Endodermal cell (in vitro differentiated cells): ENCODE data around the gene JMJD6. TPM values are rescaled to one million over a fixed set of nuclear protein-coding genes. Genes with fewer than 3 reads are reported as not detected.

Source experiments
- DNase-seq: peaks from one replicate; pipeline ENCODE4 v3.0.0-alpha.2; 2017
- H3K27ac ChIP-seq: 2 replicates; pipeline ENCODE4 v1.5.1; 2013; ENCODE audit warnings: mild to moderate bottlenecking, low read depth, low read length, moderate library complexity
- H3K27me3 ChIP-seq: 2 replicates; pipeline ENCODE4 v1.6.1; 2013; ENCODE audit warnings: mild to moderate bottlenecking, low read length, moderate library complexity; ENCODE audit not compliant: insufficient read depth, control insufficient read depth, poor library complexity, severe bottlenecking
- H3K36me3 ChIP-seq: 2 replicates; pipeline ENCODE4 v1.7.0; 2013; ENCODE audit warnings: mild to moderate bottlenecking, low read length, moderate library complexity; ENCODE audit not compliant: control insufficient read depth, insufficient read depth
- H3K4me1 ChIP-seq: one replicate; pipeline ENCODE4 v1.7.0; 2013; ENCODE audit warnings: low read length; ENCODE audit not compliant: control insufficient read depth, insufficient read depth
- H3K4me3 ChIP-seq: 2 replicates; pipeline ENCODE4 v1.5.1; 2013; ENCODE audit warnings: mild to moderate bottlenecking, low read length, moderate library complexity
- H3K9ac ChIP-seq: 2 replicates; pipeline ENCODE4 v1.6.1; 2013; ENCODE audit warnings: mild to moderate bottlenecking, low read length, moderate library complexity; ENCODE audit not compliant: poor library complexity, severe bottlenecking; ENCODE audit errors: extremely low read depth
- H3K9me3 ChIP-seq: 2 replicates; pipeline ENCODE4 v1.6.1; 2013; ENCODE audit warnings: mild to moderate bottlenecking, low read length, moderate library complexity; ENCODE audit not compliant: control insufficient read depth
- H3K27ac Mint-ChIP-seq: 2 replicates; pipeline ENCODE4 v1.8.0; 2020; ENCODE audit warnings: mixed read lengths
- H3K27me3 Mint-ChIP-seq: 2 replicates; pipeline ENCODE4 v1.8.0; 2021; ENCODE audit warnings: mild to moderate bottlenecking, mixed read lengths; ENCODE audit not compliant: insufficient read depth
- H3K36me3 Mint-ChIP-seq: 2 replicates; pipeline ENCODE4 v1.8.0; 2020; ENCODE audit warnings: low read depth, mixed read lengths
- H3K4me1 Mint-ChIP-seq: 2 replicates; pipeline ENCODE4 v1.8.0; 2020; ENCODE audit warnings: mixed read lengths
- H3K4me3 Mint-ChIP-seq: 2 replicates; pipeline ENCODE4 v1.8.0; 2020; ENCODE audit warnings: mild to moderate bottlenecking, moderate library complexity, mixed read lengths
- H3K9me3 Mint-ChIP-seq: 2 replicates; pipeline ENCODE4 v1.8.0; 2020; ENCODE audit warnings: mild to moderate bottlenecking, mixed read lengths
- WGBS, 2 experiments: methylation state at CpG; one replicate each; pipeline versions ENCODE4 v1.1.5 to v1.1.7; 2013; ENCODE audit warnings: missing lambda C conversion rate in 2 of 2, mixed read lengths in 1 of 2; ENCODE audit not compliant: insufficient coverage in 1 of 2, insufficient read length in 1 of 2; 5-methylcytosine and 5-hydroxymethylcytosine counted together
- total RNA-seq, 2 donors: library from RNA; stranded (reverse); fragmentation: NEBNext Ultra II Directional in 1 of 2; extraction: Animal tissue kit (Norgen Biotek cat#: 25700) in 1 of 2; gene quantifications; 2 replicates in 1 of 2; 3 replicates in 1 of 2; pipeline ENCODE4 v1.2.1, GENCODE V29; 2021
- TF ChIP-seq, protein P1 (sequence below): fragments of 200-600 bp; sonication (generic); conservative IDR thresholded peaks from 2 replicates; pipeline ENCODE4 v1.5.0; 2021; ENCODE audit warnings: antibody characterized with exemption, mild to moderate bottlenecking

Gene JMJD6
- total RNA-seq, 2 donors from 2014 or later: 17.0 to 20.3 TPM

DNA sequence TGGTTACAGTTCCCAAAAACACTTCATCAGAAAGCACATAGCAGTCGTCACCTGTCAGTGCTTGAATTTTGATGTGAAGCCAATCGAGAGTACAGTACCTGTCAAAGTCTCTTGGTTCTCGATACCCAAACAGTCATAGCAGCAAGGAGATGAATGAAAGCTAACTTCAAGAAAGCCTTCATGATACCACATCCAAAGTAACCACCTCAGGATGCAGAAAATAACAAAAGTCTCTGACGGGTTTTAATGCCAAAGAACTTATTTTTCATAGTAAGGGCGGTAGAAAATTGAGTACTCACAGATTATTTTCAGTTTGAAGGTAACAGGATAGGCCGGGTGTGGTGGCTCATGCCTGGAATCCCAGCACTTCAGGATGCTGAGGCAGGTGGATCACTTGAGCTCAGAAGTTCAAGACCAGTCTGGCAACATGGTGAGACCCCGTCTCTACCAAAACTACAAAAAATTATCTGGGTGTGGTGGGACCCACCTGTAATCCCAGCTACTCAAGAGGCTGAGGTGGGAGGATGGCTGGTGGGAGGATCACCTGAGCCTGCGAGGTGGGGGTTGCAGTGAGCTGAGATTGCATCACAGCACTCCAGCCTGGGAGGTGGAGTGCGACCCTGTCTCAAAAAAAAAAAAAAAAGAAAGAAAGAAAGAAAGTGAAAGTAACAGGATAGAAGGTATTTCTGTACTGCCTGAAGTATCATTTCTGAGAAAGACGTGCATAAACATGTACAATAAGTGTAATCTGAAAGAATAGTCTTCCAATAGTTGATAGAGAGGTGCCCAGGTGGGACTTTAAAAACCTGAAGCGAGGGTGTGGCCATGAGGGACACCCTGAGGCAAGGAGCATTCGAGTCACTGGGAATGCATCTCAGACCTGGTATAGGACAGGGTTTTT lies 26.9 kb upstream of the JMJD6 start:
- H3K27ac Mint-ChIP-seq: no peak overlapping the region
- peaks cover 52% of the 10 kb centered on the region for H3K36me3 Mint-ChIP-seq
- no peak for DNase-seq
- Histone ChIP-seq H3K4me3 (no peak overlapping the region), H3K27ac (no peak overlapping the region), H3K9ac (no peak overlapping the region), H3K27me3 (no peaks in the 10 kb centered on the region), H3K4me1 (no peaks in the 10 kb centered on the region), H3K36me3 (peaks cover 51% of the 10 kb centered on the region), H3K9me3 (peaks cover 1% of the 10 kb centered on the region)
- WGBS, 2 experiments: 93 to 95% methylated on average over 9 to 12 of the region's 12 CpGs
- peaks cover 3% of the 10 kb centered on the region for H3K9me3 Mint-ChIP-seq
- no peak overlapping the region for H3K4me3 Mint-ChIP-seq
- TF ChIP-seq, protein P1, sequence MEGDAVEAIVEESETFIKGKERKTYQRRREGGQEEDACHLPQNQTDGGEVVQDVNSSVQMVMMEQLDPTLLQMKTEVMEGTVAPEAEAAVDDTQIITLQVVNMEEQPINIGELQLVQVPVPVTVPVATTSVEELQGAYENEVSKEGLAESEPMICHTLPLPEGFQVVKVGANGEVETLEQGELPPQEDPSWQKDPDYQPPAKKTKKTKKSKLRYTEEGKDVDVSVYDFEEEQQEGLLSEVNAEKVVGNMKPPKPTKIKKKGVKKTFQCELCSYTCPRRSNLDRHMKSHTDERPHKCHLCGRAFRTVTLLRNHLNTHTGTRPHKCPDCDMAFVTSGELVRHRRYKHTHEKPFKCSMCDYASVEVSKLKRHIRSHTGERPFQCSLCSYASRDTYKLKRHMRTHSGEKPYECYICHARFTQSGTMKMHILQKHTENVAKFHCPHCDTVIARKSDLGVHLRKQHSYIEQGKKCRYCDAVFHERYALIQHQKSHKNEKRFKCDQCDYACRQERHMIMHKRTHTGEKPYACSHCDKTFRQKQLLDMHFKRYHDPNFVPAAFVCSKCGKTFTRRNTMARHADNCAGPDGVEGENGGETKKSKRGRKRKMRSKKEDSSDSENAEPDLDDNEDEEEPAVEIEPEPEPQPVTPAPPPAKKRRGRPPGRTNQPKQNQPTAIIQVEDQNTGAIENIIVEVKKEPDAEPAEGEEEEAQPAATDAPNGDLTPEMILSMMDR: no peak
- no peaks in the 10 kb centered on the region for H3K4me1 Mint-ChIP-seq
- H3K27me3 Mint-ChIP-seq: no peaks in the 10 kb centered on the region

GRCh38 chr17:76752006-76752405 lies 25.6 kb upstream of the JMJD6 start:
- TF ChIP-seq, protein P1: no peak
- H3K9ac ChIP-seq: no peak overlapping the region
- no peaks in the 10 kb centered on the region for H3K27me3 ChIP-seq
- no peaks in the 10 kb centered on the region for H3K27me3 Mint-ChIP-seq
- H3K36me3 ChIP-seq: peaks cover 46% of the 10 kb centered on the region
- peaks cover 44% of the 10 kb centered on the region for H3K36me3 Mint-ChIP-seq
- H3K27ac ChIP-seq: no peak overlapping the region
- H3K27ac Mint-ChIP-seq: no peak overlapping the region
- H3K9me3 Mint-ChIP-seq: no peaks in the 10 kb centered on the region
- H3K4me3 Mint-ChIP-seq: no peak overlapping the region
- H3K4me1 Mint-ChIP-seq: no peaks in the 10 kb centered on the region
- no peak overlapping the region for H3K4me3 ChIP-seq
- DNase-seq: no peak
- 93 to 96% methylated on average over 3 to 4 of the region's 4 CpGs for WGBS, 2 experiments
- no peaks in the 10 kb centered on the region for H3K9me3 ChIP-seq
- H3K4me1 ChIP-seq: no peaks in the 10 kb centered on the region

- H3K9me3 ChIP-seq: peaks cover 4% of the 10 kb centered on the region
- TF ChIP-seq, protein P1: no peak
- no peaks in the 10 kb centered on the region for H3K27me3 Mint-ChIP-seq
- H3K4me1 Mint-ChIP-seq: no peaks in the 10 kb centered on the region
- H3K27me3 ChIP-seq: no peaks in the 10 kb centered on the region
- no peak overlapping the region for H3K4me3 Mint-ChIP-seq
- no peaks in the 10 kb centered on the region for H3K4me1 ChIP-seq
- no peak overlapping the region for H3K27ac Mint-ChIP-seq
- peaks cover 47% of the 10 kb centered on the region for H3K36me3 ChIP-seq
- H3K27ac ChIP-seq: no peak overlapping the region
- 100% methylated on average over 1 of the region's 3 CpGs; no CpG with 5 or more reads in 1 of the 2 experiments for WGBS, 2 experiments
- no peak for DNase-seq
- peaks cover 45% of the 10 kb centered on the region for H3K36me3 Mint-ChIP-seq
- H3K9ac ChIP-seq: no peak overlapping the region
- no peak overlapping the region for H3K4me3 ChIP-seq
- H3K9me3 Mint-ChIP-seq: no peaks in the 10 kb centered on the region
These were observed 25.1 kb upstream of the JMJD6 start for GRCh38 chr17:76751416-76751993.
